ENCODE data around the gene LGI1.

LGI1 gene

DNA sequence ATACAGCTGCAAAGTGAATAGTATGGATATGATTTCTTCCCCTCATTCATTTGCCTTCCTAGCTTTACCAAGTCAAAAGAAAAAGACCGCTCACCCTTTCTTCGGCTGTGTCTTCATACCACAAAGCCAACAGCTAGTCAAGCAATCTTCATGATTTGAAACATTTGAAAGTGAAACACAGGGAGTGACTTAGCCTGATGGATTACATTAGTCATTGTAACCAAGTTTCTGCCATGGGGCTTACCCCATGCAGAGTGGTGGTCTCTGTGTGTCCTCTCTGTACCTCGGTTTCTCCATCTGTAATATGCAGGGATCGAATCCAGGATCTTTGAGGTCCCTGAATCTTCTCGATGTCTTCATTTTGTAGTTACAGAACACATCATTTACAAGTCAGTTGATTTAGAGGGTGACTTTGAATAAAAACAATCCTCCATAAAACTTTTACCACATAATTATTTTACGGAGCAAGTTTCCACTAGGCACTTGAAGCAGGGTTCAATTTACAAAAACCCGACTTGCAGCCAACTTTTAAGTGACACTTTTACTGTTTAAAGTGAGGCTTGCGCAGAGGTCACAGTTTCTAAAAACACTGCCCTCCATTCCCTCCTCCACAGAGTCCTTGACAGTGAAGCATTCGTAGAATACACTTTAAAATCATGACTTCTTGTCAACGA, 2.2 kb upstream of the LGI1 start:
- DNase-seq (ENCODE audit: low read depth in 2 of 2) = no peak

DNA sequence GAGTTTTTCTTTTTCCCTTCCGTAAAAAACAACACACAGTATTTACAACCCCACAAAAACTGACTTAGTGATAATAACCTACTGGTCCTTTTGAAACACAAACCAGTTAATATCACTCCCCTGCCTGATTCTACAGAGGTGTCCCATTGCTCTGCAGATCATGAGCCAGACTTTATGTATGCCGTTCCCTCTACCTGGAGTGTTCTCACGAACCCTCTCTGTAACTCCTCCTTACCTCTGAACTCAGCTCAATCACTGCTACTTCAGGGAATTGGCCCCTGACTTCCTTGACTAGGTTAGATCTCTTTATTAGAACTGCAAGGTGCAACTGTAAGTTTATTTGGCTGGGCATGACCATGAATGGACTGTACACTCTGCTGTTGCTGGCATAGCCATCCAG, 1.6 kb upstream of the LGI1 start:
- no peak for DNase-seq (ENCODE audit: low read depth in 2 of 2)

DNA sequence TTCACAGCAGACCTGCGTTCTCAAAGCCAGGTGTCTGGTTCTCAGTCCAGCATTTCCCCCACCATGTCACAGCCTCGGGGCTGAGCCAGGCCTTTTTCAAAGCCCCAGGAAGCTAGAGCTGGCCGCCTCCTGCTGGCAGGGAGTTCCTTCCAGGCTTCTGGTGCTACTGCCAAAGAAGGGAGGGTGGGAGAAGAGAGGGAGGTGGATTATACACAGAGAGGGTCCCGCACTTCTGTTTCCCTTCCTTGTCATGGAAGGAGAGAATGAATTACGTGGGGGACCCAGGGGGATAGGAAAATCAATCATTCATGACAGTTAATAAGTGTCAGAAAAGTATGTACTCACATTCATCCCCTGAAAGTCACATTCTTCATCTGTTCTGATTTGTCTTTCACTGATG, 600 bp upstream of the LGI1 start:
- no peak for DNase-seq (ENCODE audit: low read depth in 2 of 2)

DNA sequence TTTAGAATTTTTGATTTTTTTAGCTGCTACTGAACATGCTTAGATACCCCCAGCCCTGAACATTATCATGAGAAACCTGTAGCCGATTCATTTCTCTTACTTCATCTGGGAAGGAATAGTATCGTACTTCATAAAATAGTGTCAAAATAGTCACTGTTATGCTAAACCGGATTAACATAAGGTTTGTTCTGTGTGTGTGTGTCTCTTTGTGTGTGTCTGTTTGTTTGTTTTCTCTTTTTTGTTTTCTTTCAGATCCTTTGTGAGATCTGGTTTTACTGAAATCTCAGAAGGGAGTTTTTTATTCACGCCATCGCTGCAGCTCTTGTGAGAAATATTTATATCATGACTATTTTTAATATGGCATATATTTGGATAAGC, 761 bp downstream of the LGI1 start:
- DNase-seq (ENCODE audit: low read depth in 2 of 2) = no peak

DNA sequence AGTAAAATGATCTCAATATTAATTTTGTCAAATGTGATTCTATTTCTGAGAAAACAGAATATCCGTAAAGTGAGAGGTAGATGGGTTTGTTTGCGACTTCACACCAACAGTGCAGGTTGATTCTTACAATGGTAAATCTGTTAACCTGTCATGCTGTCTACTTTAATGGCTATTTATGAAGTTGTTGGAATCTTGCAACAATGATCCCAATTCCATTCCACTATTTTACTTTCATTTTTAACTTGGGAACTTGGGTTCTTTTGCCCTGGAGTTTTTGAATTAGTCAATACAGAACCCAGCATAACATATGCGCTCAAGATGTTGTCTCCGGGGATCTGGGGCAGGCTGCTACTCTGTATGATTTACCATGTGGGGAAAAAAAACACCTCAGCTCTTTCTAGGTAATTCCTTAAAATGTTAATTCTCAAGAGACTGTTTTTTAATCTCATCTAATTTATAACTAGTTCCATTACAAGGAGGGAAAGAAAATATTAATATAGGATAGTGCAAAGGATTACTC, 1.2 kb downstream of the LGI1 start:
- no peak for DNase-seq (ENCODE audit: low read depth in 2 of 2)

DNA sequence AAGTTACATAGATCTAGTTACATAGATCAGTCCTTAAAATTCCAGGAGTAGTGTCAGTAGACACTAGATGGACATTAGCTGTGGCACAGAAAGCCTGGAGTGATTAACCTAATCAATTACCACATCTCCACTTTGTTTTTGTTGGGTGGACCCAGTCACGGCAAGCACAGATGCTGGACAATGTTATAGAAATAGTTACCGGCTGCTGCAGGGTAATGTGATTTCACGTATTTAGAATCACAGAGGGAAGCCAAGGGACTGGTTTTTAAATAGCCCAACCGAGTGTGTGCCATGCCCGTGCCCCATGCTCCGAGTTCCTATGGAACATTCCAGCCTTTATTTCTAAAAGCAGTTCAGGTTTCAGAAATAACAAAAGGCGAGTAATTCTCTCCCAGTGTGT, 2.8 kb downstream of the LGI1 start:
- DNase-seq (ENCODE audit: low read depth in 2 of 2) = no peak

DNA sequence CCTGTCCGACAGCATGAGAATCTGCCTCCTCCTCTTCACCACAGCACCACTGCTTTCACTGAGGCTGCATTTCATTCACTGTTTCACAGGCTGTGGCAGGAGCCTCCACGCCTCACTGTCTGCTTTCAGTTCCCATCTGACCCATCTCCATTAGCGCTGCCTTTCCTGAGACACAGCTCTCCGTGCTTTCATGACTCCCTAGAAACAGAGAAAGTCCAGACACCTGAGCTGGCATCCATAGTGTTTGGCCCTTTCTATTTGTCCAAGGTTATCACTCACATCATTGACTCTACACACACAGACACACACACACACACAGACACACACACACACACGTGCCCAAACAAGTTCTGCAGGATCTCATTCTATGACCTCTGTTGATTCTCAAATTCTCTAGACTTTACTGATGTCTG, 5.2 kb downstream of the LGI1 start:
- DNase-seq (ENCODE audit: low read depth in 2 of 2) = no peak

DNA sequence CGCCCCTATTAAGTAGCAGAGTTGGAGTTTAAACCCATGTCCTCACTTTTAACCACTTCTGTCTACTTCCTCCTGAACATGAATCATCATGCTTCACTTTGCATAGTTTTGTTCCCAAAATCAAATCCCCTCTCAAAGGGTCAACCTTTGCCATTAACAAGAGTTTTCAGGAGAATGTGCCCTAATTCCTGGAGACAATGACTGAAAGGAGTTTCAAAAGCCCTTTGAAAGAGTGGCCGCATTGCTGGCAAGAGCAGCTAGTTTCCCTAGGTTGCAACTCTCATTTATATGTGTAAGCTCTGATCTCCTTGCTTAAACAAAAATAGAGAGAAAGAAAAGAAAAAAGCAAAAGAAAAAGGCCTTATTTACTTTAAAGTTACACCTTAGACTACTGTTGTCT, 9.2 kb downstream of the LGI1 start:
- no peak for DNase-seq (ENCODE audit: low read depth in 2 of 2)

DNA sequence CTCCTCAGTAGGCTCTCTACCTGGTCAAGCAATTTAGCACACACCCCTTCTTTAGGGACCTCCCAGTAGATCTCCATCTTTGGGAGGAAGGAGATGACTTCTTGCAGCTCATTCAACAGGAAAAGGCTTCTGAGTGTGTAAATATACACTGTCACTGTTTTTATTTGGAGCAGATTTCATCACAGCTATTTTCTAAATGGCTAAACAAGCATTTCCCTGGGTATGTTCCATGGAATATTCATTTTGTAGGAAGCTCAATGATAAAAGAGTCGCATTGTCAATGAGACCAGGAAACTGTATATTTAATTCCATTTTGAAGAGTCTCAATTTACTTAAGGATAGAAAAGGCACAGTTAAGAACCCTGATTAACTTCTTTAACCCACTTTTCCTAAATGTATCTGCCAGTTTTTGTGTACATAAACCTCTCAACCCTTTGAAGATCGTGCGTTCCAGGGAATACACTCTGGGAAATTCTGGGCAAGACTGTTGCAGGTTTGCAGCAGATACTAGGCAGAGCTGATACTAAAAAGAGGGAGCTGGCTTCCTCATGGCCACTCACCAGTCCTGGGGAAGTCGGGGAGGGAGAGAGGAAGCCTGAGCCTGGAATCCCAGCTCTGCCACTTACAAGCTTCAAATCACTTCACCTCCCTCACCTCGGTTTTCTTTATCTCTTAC, 10.1 kb downstream of the LGI1 start:
- DNase-seq (ENCODE audit: low read depth in 2 of 2) = no peak

DNA sequence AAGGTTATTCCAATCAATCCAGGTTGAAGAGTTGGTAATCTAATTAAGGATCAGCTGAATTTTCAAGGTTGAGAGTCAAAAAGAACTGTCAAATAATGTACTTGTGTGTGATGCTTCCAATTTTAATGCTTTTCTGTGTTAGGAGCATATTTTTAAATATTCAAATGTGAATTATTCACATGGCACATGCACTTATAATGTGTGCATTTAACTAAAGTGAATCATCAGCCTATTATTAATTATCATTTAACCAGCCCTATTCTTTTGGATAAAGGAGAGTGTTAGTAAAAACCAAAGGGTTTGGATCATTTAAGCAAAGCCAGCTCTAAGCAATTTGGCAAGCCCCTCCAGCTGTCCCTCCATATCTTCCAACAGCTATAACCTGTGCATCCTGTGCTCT, 11.2 kb downstream of the LGI1 start:
- DNase-seq (ENCODE audit: low read depth in 2 of 2) = no peak

DNA sequence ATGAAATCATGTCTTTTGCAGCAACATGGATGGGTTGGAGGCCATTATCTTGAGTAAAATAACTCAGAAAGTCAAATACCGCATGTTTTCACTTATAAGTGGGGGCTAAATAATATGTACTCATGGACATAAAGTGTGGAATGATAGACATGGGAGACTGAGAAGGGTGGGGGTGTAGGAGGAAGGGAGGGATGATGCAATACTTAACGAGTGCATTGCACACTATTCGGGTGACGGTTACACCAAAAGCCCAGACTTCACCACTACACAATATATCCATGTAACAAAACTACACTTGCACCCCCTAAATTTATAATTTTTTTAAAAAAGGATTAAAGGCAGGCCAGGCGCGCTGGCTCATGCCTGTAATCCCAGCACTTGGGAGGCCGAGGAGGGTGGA, 13.6 kb downstream of the LGI1 start:
- no peak for DNase-seq (ENCODE audit: low read depth in 2 of 2)

DNA sequence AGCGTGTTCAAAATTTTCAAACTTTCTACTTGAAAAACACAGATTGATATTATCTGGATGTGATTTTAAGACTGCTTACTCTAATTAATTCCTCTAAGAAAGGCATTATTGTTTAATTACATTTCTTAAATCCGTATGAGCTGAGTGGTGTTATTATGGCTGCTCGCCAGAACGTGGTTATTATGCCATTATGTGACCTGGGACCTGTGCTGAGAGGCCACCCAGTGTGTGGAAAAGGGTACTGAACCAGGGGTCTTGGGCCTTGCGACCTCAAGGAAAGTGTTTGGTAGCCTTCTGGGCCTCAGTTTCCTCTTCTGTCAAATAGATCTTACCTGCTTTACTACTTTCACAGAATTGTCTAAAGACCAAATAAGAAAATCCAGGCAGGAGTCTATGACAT, 15.4 kb downstream of the LGI1 start:
- DNase-seq (ENCODE audit: low read depth in 2 of 2) = no peak

DNA sequence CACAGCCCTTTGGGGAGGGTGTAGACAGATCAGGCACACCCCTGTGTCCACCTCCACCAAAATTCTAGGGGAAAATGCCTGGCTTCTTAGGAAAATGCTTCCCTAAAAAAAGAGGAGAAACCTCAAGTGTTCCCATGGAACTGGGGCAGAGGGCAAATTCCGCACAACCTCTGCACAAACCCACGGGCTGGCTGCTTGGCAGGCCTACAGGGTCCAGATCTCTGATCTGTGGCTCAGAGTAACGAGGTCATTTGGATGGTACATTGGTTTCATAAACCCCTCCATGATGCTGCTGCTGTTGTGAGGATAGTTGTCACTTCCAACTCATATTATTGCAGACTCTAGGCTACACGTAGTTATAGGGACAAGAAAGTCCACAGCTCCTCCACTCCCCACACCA, 16.0 kb downstream of the LGI1 start:
- DNase-seq (ENCODE audit: low read depth in 2 of 2) = no peak

DNA sequence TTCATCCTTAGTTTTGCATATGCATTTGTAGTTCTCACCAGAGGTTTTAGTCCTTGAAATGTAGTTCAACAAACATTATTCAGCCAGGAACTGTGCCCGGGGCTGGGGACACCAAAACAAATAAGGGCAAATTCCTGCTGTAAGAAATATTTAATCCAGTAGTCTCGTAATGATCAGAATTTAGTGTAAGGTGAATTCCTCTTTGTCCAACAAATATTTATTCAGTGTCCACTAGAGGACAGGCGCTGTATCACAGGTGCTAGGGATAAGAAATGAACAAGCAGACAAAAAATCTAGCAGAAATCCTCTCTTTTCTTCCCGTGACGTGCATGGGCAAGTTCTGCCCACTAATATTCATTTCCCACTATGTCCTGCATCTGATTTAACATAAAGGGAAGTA, 17.6 kb downstream of the LGI1 start:
- DNase-seq (ENCODE audit: low read depth in 2 of 2) = no peak

DNA sequence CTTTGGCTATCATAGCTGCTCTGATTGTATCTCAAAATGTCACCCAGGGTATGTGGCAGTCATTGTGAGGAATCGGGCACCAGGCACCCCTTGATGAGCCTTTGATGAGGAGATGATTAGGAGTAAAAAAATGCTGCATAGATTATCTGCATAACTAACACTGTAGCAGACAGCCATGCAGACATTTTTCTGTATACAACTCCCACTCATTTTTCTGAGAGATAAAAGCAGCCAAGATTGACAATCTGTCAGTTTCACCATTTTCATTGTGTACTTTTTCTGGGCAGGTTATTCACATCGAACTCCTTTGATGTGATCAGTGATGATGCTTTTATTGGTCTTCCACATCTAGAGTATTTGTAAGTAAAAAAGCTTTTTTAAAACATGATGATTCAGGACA, 19.4 kb downstream of the LGI1 start:
- no peak for DNase-seq (ENCODE audit: low read depth in 2 of 2)

DNA sequence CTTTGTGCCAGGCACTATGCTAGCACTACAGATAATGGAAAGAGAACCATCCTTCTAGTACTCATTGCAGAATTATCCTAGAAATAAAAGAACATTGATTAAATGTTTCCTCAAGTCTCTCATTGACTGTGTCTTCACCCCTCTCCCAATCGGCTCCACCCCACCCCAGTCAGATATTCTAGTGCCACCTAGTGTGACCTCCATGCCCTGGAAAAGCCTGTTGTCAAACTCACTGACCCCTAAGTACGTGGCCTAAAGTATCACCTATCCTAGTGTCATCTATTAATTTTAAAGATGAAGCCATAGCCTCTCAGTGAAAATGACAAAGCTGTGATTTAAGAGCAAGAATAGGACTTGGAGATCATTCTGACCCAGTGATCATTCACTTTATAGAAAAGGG, 26.3 kb downstream of the LGI1 start:
- DNase-seq (ENCODE audit: low read depth in 2 of 2) = no peak

DNA sequence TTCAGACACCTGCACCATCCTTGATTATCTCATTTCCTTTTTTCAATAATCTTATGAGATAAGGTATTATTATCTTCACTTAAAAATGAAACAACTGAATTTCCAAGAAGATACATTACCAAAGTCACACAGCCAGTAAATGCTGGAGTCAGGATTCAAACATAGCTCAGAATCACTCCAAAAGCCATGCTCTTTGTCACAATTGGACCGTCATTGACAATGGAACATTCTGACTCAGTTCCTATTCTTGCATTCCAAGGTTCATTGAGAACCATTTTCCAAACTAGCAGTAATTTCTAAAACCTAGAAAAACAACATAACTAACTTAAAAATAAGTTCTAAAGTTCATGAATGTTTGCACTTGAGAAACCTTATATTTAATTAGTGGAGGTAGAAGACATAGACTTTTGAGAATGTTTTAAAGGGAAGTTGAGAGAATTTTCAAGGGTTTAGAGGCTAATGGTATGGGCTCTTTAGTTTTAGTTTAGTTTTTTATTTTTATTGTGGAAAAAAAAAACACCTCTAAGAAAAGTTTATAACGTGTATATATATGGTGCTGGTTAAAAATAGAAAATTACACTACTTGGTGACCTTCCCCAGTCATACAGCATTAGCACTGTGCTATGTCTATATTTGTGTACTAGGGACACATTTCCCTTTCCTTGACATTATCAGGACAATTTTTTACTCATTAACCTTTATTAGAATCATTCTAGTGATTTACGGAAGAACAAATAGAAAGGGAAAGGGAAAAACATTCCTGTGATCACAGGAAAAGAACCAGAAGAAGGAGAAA, 30.9 kb downstream of the LGI1 start:
- DNase-seq (ENCODE audit: low read depth in 2 of 2) = no peak

DNA sequence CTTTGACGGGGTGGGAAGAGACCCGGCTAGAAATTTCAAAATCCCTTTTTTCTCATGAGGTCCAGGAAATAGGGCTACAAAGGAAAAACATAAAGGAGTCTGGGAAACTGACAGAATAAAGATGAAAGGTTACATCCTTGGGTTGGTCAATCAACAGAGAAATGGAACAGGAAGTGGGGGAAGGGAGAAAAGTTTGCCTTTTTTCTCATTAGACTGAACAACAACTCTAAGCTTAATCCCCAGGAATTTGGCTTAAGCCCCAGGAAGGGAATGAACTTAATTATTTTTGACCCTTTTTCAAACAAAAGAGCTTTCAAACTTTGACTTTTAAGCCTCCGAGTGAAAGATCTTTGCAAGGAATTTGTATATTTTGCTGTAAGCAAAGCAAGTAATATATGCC, 32.7 kb downstream of the LGI1 start:
- DNase-seq (ENCODE audit: low read depth in 2 of 2) = no peak

DNA sequence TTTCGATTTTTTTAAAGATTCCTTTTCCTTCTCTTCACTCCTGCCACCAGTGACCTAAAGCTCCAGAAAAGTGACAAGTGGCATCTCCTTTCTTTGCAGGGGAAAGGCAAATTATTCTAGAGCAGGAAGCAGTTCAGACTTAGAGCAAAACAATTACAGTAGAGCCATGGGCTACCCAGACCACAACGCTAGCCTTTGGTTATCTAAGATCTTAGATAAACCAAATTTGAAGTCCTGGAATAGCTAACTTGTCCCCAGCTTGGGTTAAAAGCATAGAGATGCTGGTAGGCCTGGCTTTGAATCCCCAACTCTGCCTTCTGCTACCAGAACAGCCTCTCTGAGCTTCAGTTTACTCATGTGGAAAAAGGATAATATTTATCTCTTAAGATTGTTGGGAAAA, 38.4 kb downstream of the LGI1 start:
- DNase-seq (ENCODE audit: low read depth in 2 of 2) = no peak

DNA sequence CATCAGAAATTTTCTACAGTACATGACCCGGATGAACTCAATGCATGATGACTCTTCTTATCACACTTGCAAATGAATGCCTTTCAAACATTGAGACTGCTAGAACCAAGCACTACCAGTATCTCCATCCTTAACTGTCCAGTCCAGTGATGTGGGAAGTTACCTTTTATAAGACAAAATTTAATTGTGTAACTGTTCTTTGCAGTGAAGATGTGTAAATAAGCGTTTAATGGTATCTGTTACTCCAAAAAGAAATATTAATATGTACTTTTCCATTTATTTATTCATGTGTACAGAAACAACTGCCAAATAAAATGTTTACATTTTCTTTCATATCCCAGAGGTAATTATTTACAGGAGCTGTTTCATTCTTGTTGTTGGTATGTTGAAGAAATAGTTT, 40.1 kb downstream of the LGI1 start:
- DNase-seq (ENCODE audit: low read depth in 2 of 2) = no peak

DNA sequence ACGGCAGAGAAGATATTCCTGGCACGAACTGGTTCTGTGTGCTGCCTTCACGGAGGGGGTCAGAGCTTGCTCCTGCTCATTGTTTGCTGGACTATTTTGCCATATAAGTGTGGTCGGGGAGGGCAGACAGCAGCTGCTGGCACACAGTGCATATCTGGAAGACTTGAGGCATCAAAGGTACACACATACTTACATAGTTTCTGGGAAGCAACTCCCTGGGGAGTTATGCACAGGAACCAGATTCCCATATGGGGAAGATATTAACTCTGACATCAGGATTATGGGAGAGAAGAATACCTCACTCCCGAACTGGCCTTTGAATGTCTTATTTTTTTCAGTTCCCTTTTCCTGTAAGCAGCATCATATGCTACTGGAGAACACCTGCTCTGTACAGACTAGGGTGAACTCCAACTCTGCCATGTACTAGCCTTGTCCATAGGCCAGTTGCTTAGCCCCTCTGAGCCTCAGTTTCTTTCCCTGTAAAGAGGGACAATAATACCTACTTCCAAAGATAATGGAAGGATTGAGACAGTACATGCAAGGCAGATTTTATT, 41.5 kb downstream of the LGI1 start:
- no peak for DNase-seq (ENCODE audit: low read depth in 2 of 2)

DNA sequence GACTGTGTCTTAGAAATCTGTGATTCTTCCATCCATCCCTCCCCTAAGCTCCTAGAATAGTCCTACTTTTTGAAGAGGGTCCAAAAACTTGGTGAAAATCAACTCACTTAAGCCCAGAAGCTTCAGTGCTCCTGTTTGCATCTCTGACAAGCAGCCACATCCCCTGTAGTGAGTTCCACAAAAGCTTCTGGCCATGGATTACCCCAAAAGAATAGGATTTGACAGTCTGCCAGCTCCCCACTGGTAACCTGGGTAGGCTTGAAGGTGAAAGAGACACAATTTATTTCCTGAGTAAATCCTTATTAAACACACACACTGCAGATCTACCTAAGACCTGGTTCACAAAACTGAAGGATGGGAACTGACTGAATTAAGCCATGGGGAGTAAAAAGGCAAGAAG, 46.5 kb downstream of the LGI1 start:
- no peak for DNase-seq (ENCODE audit: low read depth in 2 of 2)

DNA sequence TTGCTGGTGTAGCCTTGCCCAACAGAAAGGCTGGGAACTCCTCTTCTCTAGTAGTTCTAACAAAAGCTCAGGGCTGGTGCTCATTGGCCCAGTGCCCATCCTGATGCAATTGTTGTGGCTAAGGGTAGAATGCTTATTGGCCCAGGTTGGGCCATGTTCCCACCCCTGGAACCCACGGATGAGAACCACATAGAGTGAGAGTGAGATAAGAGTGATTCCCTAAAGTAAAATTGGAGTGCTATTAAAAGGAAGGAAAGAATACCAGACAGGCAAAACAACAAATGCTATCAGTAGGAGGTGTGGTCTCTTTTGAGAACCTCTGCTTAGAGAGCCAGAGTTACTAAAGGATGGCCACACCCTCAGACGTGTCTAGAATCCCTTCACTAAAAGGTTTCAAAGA, 49.2 kb downstream of the LGI1 start:
- no peak for DNase-seq (ENCODE audit: low read depth in 2 of 2)

Measured in stimulated activated CD8-positive, alpha-beta memory T cell treated with anti-CD3 and anti-CD28 coated beads, Interleukin-2, amount 100 ng/mL, for 1 hour (primary cell).